ENCODE data around the gene CCBE1. TPM values are rescaled to one million over a fixed set of nuclear protein-coding genes. Genes with fewer than 3 reads are reported as not detected.

CCBE1 gene
- total RNA-seq, 1 donor from 2014 or later: 1.2 TPM

DNA sequence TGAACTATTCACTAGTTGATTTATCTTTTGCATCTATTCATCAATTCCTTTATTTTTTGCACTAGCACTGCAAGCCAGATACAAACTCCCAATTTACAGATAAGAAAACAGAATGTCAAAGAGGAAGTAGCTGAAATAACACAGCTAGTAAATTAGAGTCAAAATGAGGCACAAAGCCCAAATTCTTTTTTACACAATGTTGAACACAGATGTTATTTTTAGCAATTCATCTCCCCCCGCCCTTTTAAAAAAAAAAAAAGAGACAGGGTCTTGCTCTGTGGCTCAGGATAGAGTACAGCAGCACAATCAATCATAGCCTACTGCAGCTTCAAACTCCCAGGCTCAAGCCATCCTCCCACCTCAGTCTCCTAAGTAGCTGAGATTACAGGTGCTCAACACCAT lies 127.8 kb downstream of the CCBE1 start:
- no peak for DNase-seq (ENCODE audit: low spot score)
- Mint-ChIP-seq H3K9me3 (ENCODE audit: unreplicated experiment) (no peaks in the 10 kb centered on the region), H3K27ac (ENCODE audit: unreplicated experiment) (no peak overlapping the region), H3K36me3 (ENCODE audit: low read depth, unreplicated experiment) (no peaks in the 10 kb centered on the region), H3K4me1 (ENCODE audit: unreplicated experiment) (peaks cover 11% of the 10 kb centered on the region), H3K4me3 (ENCODE audit: unreplicated experiment) (no peak overlapping the region), H3K27me3 (ENCODE audit: unreplicated experiment) (no peaks in the 10 kb centered on the region)
- TF ChIP-seq, protein P1, sequence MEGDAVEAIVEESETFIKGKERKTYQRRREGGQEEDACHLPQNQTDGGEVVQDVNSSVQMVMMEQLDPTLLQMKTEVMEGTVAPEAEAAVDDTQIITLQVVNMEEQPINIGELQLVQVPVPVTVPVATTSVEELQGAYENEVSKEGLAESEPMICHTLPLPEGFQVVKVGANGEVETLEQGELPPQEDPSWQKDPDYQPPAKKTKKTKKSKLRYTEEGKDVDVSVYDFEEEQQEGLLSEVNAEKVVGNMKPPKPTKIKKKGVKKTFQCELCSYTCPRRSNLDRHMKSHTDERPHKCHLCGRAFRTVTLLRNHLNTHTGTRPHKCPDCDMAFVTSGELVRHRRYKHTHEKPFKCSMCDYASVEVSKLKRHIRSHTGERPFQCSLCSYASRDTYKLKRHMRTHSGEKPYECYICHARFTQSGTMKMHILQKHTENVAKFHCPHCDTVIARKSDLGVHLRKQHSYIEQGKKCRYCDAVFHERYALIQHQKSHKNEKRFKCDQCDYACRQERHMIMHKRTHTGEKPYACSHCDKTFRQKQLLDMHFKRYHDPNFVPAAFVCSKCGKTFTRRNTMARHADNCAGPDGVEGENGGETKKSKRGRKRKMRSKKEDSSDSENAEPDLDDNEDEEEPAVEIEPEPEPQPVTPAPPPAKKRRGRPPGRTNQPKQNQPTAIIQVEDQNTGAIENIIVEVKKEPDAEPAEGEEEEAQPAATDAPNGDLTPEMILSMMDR (IDR thresholded peaks at IDR 0.05; ENCODE audit: unreplicated experiment): no peak

DNA sequence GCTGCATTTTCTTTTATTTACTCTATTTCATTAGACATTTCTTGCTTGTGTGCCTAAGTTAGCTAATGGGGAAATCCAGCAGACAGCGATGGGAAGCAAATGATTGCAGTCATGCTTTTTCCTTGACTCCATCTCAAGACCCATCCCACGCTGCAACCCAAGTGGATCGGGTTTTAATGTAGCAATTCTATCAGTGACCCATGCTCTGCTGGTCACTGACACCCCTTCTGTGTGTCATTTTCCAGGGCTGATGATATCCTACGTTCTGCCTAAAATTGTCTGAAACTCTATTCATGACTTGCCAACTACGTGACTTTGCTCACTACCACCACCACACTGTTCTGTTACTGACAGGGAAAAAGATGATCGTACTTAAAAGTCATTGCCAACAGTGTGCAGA lies 129.8 kb downstream of the CCBE1 start:
- H3K27ac Mint-ChIP-seq (ENCODE audit: unreplicated experiment): peak overlapping the region; percentile 54
- H3K27me3 Mint-ChIP-seq (ENCODE audit: unreplicated experiment): no peaks in the 10 kb centered on the region
- H3K9me3 Mint-ChIP-seq (ENCODE audit: unreplicated experiment): no peaks in the 10 kb centered on the region
- no peak for DNase-seq (ENCODE audit: low spot score)
- peaks cover 11% of the 10 kb centered on the region for H3K4me1 Mint-ChIP-seq (ENCODE audit: unreplicated experiment)
- H3K36me3 Mint-ChIP-seq (ENCODE audit: low read depth, unreplicated experiment): no peaks in the 10 kb centered on the region
- H3K4me3 Mint-ChIP-seq (ENCODE audit: unreplicated experiment): no peak overlapping the region
- TF ChIP-seq, protein P1 (IDR thresholded peaks at IDR 0.05; ENCODE audit: unreplicated experiment): no peak

- peaks cover 1% of the 10 kb centered on the region for H3K27me3 Mint-ChIP-seq (ENCODE audit: unreplicated experiment)
- no peak overlapping the region for H3K27ac Mint-ChIP-seq (ENCODE audit: unreplicated experiment)
- TF ChIP-seq, protein P1 (IDR thresholded peaks at IDR 0.05; ENCODE audit: unreplicated experiment): no peak
- no peak for DNase-seq (ENCODE audit: low spot score)
- no peaks in the 10 kb centered on the region for H3K36me3 Mint-ChIP-seq (ENCODE audit: low read depth, unreplicated experiment)
- H3K4me3 Mint-ChIP-seq (ENCODE audit: unreplicated experiment): no peak overlapping the region
- H3K9me3 Mint-ChIP-seq (ENCODE audit: unreplicated experiment): no peaks in the 10 kb centered on the region
- peaks cover 11% of the 10 kb centered on the region for H3K4me1 Mint-ChIP-seq (ENCODE audit: unreplicated experiment)
These were observed 130.7 kb downstream of the CCBE1 start for GRCh38 chr18:59566533-59566971.

GRCh38 chr18:59565957-59566356 lies 131.3 kb downstream of the CCBE1 start:
- H3K4me1 Mint-ChIP-seq (ENCODE audit: unreplicated experiment): peaks cover 11% of the 10 kb centered on the region
- no peak overlapping the region for H3K27ac Mint-ChIP-seq (ENCODE audit: unreplicated experiment)
- no peak overlapping the region for H3K4me3 Mint-ChIP-seq (ENCODE audit: unreplicated experiment)
- peaks cover 1% of the 10 kb centered on the region for H3K27me3 Mint-ChIP-seq (ENCODE audit: unreplicated experiment)
- TF ChIP-seq, protein P1 (IDR thresholded peaks at IDR 0.05; ENCODE audit: unreplicated experiment): no peak
- no peak for DNase-seq (ENCODE audit: low spot score)
- H3K36me3 Mint-ChIP-seq (ENCODE audit: low read depth, unreplicated experiment): no peaks in the 10 kb centered on the region
- no peaks in the 10 kb centered on the region for H3K9me3 Mint-ChIP-seq (ENCODE audit: unreplicated experiment)

GRCh38 chr18:59564561-59564960 lies 132.7 kb downstream of the CCBE1 start:
- DNase-seq (ENCODE audit: low spot score): no peak
- Mint-ChIP-seq H3K36me3 (ENCODE audit: low read depth, unreplicated experiment) (no peaks in the 10 kb centered on the region), H3K4me1 (ENCODE audit: unreplicated experiment) (peaks cover 15% of the 10 kb centered on the region), H3K27ac (ENCODE audit: unreplicated experiment) (no peak overlapping the region), H3K4me3 (ENCODE audit: unreplicated experiment) (no peak overlapping the region), H3K9me3 (ENCODE audit: unreplicated experiment) (no peaks in the 10 kb centered on the region), H3K27me3 (ENCODE audit: unreplicated experiment) (peaks cover 1% of the 10 kb centered on the region)
- TF ChIP-seq, protein P1 (IDR thresholded peaks at IDR 0.05; ENCODE audit: unreplicated experiment): no peak
